ENCODE measurements around the gene SMAGP. TPM values are rescaled to one million over a fixed set of nuclear protein-coding genes. Genes with fewer than 3 reads are reported as not detected.

SMAGP gene
- total and polyA plus RNA-seq, 2 of the 4 experiments (the other 2 are of a cell fraction) = 12.2 to 42.7 TPM

DNA sequence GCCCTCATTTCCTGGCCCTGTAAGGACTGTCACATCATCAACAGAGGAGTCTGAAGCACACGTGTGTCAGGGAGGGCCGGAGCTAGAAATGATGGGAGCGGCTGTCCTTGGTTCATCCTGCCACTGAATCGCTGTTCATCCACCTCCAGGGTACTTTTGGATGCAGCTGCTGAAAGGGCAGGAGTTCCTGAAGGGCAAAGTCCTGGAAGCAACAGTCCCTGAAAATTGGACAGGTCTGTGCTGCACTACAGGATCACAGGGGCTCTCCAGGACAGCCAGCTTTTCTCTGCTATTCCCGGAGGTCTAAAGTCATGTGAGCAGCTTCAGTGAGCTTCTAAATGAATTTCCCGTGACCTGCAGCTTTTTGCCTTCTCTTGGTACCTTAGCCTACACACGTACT lies 70.1 kb downstream of the SMAGP start:
- Histone ChIP-seq H3K4me2 (ENCODE audit: low read depth, low read length) (no peak overlapping the region), H2BK5ac (ENCODE audit: low read depth, low read length, poor library complexity, severe bottlenecking) (no peak overlapping the region), H2BK120ac (ENCODE audit: low read depth, low read length) (no peak overlapping the region), H2AK5ac (ENCODE audit: low read depth, low read length) (no peak overlapping the region), H3K79me1 (ENCODE audit: low read depth in 1 of 2, low read length in 2 of 2) (no peaks in the 10 kb centered on the region), H4K8ac (ENCODE audit: low read depth in 2 of 2, low read length in 2 of 2) (no peak overlapping the region), H3K4me1 (ENCODE audit: control insufficient read depth, insufficient read depth, low read length) (no peaks in the 10 kb centered on the region; the same call in 1 of the 2 replicates), H3K9me3 (ENCODE audit: control insufficient read depth, insufficient read depth, low read length) (0 out of 2 replicates have a peak, but pooled peaks cover under 1% of the 10 kb centered on the region), H3K27ac (ENCODE audit: insufficient read depth, low read length) (no peak overlapping the region), H3K27me3 (ENCODE audit: control insufficient read depth, insufficient read depth, low read length) (no peaks in the 10 kb centered on the region), H3K9ac (ENCODE audit: low read depth, low read length) (no peak overlapping the region), H3K56ac (ENCODE audit: extremely low read depth, insufficient read depth, low read length) (no peak overlapping the region), H3K23ac (ENCODE audit: low read depth, low read length) (no peak overlapping the region), H3K18ac (ENCODE audit: low read depth, low read length) (no peak overlapping the region), H2AK9ac (replicated peaks; ENCODE audit: low read depth, low read length, poor library complexity) (no peak overlapping the region), H3K9me1 (ENCODE audit: insufficient read depth, low read length) (peaks cover 7% of the 10 kb centered on the region), H3K36me3 (ENCODE audit: control insufficient read depth, insufficient read depth, low read length) (peaks cover 10% of the 10 kb centered on the region; the same call in 1 of the 2 replicates), H4K20me1 (ENCODE audit: insufficient read depth, low read length) (no peaks in the 10 kb centered on the region), H2BK20ac (ENCODE audit: low read depth, low read length) (no peak overlapping the region), H4K91ac (ENCODE audit: insufficient read depth, low read depth, low read length) (no peak overlapping the region), H3K4me3 (ENCODE audit: insufficient read depth, low read depth, low read length) (no peak overlapping the region), H4K5ac (ENCODE audit: low read depth, low read length) (no peak overlapping the region), H3K4ac (ENCODE audit: low read depth, low read length) (no peak overlapping the region), H3K14ac (replicated peaks; ENCODE audit: low read depth, low read length) (no peak overlapping the region), H2AFZ (replicated peaks; ENCODE audit: low read length, poor library complexity) (no peak overlapping the region), H2BK15ac (ENCODE audit: low read depth, low read length) (no peak overlapping the region)
- POLR2A ChIA-PET (ENCODE audit: unreplicated experiment) = no interaction called here
- 100% methylated on average over 2 of the region's 7 CpGs; no CpG with 5 or more reads in 1 of the 2 experiments for WGBS, 2 experiments (ENCODE audit: extremely low coverage in 2 of 2, insufficient read length in 1 of 2)
- BruUV-seq (replicated peaks) = no TSS peak
- TF ChIP-seq CEBPB (IDR thresholded peaks at IDR 0.05; ENCODE audit: low read depth, low read length) = no peak
- CTCF ChIA-PET = no interaction called here
- no peak for DNase-seq
- in situ Hi-C loops (cut with MboI; ENCODE audit: low sequenced_read_pairs) (no loop called here), intact Hi-C loops (cut with micrococcal nuclease) (no loop called here), dilution Hi-C loops (cut with HindIII; ENCODE audit: low sequenced_read_pairs, unreplicated experiment) (no loop called here)
- ATAC-seq (ENCODE audit: low read depth) = no peak

All from IMR-90 (cell line).